Measurements from ENCODE around the gene ETFDH. TPM values are rescaled to one million over a fixed set of nuclear protein-coding genes. Genes with fewer than 3 reads are reported as not detected.

ETFDH gene
- polyA plus RNA-seq, 1 experiment: 13.5 TPM

DNA sequence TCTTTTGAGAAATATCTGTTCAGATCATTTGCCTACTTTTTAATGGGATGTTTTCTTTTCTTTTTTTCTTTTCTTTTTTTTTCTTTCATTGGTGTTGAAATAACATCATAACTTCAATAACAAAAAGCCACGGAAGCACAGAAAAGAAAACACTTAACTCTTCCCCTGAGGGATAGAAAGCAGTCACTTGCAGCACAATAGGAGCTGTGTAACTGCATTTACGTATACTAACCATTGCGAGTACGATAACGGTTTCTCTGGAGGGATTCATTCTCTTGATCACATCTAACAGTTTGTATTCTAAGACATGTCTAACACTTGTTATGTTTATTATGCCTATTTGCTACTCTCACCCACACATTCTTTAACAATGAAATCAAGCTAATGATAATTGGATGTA lies 27.7 kb upstream of the ETFDH start:
- CTCF ChIA-PET: no interaction called here
- no peaks in the 10 kb centered on the region; the same call in 1 of the 2 replicates for H3K27me3 ChIP-seq (ENCODE audit: control insufficient read depth, insufficient read depth, low read length)
- H3K36me3 ChIP-seq (ENCODE audit: control insufficient read depth, insufficient read depth, low read length): no peaks in the 10 kb centered on the region
- POLR2A ChIA-PET: no interaction called here
- no peak for DNase-seq (ENCODE audit: low read depth)
- no peak overlapping the region for H3K4me3 ChIP-seq (ENCODE audit: low read depth, low read length)
- TF ChIP-seq, protein P1, sequence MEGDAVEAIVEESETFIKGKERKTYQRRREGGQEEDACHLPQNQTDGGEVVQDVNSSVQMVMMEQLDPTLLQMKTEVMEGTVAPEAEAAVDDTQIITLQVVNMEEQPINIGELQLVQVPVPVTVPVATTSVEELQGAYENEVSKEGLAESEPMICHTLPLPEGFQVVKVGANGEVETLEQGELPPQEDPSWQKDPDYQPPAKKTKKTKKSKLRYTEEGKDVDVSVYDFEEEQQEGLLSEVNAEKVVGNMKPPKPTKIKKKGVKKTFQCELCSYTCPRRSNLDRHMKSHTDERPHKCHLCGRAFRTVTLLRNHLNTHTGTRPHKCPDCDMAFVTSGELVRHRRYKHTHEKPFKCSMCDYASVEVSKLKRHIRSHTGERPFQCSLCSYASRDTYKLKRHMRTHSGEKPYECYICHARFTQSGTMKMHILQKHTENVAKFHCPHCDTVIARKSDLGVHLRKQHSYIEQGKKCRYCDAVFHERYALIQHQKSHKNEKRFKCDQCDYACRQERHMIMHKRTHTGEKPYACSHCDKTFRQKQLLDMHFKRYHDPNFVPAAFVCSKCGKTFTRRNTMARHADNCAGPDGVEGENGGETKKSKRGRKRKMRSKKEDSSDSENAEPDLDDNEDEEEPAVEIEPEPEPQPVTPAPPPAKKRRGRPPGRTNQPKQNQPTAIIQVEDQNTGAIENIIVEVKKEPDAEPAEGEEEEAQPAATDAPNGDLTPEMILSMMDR (IDR thresholded peaks at IDR 0.05; ENCODE audit: insufficient read depth, low read depth, low read length): no peak

GRCh38 chr4:158644760-158645159 lies 27.3 kb upstream of the ETFDH start:
- ChIA-PET CTCF (no interaction called here), POLR2A (no interaction called here)
- TF ChIP-seq, protein P1 (IDR thresholded peaks at IDR 0.05; ENCODE audit: insufficient read depth, low read depth, low read length): no peak
- Histone ChIP-seq H3K36me3 (ENCODE audit: control insufficient read depth, insufficient read depth, low read length) (no peaks in the 10 kb centered on the region), H3K27me3 (ENCODE audit: control insufficient read depth, insufficient read depth, low read length) (no peaks in the 10 kb centered on the region; the same call in 1 of the 2 replicates), H3K4me3 (ENCODE audit: low read depth, low read length) (no peak overlapping the region)
- DNase-seq (ENCODE audit: low read depth): no peak

DNA sequence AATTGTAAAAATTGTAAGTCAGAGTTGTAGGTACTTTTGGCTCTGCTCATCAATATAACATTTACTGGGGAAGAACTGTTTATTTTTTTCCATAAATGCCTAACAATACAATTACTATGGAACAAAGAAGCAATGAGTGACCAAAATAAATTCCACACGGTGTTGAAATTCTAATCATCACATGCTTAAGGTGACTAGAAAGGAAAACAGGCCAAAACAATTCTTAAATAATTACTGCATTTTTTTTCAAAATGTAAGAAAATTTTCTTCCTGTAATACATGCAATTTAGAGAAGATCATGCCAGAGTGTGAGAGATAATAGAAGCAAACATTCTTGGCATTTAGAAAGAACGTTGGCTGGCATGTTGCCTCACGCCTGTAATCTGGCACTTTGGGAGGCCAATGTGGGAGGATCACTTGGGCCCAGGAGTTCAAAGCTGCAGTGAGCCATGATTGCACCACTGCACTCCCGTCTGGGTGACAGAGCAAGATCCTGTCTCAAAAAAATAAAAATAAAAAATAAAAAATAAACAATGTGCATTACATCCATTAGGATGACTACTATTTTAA lies 22.9 kb upstream of the ETFDH start:
- DNase-seq (ENCODE audit: low read depth): no peak

GRCh38 chr4:158652920-158653319 lies 19.2 kb upstream of the ETFDH start:
- DNase-seq (ENCODE audit: low read depth): no peak
- no peaks in the 10 kb centered on the region for H3K27me3 ChIP-seq (ENCODE audit: control insufficient read depth, insufficient read depth, low read length)
- TF ChIP-seq, protein P1 (IDR thresholded peaks at IDR 0.05; ENCODE audit: insufficient read depth, low read depth, low read length): no peak
- POLR2A ChIA-PET: no interaction called here
- CTCF ChIA-PET: no interaction called here
- H3K36me3 ChIP-seq (ENCODE audit: control insufficient read depth, insufficient read depth, low read length): no peaks in the 10 kb centered on the region
- no peak overlapping the region for H3K4me3 ChIP-seq (ENCODE audit: low read depth, low read length)

More for the DNA sequence above, 22.9 kb upstream of the ETFDH start:
- no peak overlapping the region for H3K4me3 ChIP-seq (ENCODE audit: low read depth, low read length)
- CTCF ChIA-PET: no interaction called here
- TF ChIP-seq, protein P1 (IDR thresholded peaks at IDR 0.05; ENCODE audit: insufficient read depth, low read depth, low read length): no peak
- no peaks in the 10 kb centered on the region for H3K36me3 ChIP-seq (ENCODE audit: control insufficient read depth, insufficient read depth, low read length)
- H3K27me3 ChIP-seq (ENCODE audit: control insufficient read depth, insufficient read depth, low read length): no peaks in the 10 kb centered on the region; the same call in 1 of the 2 replicates
- POLR2A ChIA-PET: no interaction called here

DNA sequence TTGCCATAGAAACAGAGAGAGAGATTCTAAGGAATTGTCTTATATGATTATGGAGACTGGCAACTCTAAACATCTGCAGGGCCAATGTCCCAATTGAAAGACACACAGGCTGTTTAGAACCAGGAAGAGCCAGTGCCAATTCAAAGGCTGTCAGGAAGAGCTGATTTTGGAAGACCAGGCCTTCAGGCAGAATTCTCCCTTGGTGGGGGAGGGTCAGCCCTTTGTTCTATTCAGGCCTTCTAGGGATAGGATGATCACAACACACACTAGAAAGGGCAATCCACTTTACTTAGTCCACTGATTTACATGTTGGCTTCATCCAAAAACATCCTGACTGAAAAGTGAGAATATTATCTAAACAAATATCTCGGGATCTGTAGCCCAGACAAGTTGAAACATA lies 15.7 kb upstream of the ETFDH start:
- no peak for DNase-seq (ENCODE audit: low read depth)
- TF ChIP-seq, protein P1 (IDR thresholded peaks at IDR 0.05; ENCODE audit: insufficient read depth, low read depth, low read length): no peak
- Histone ChIP-seq H3K36me3 (ENCODE audit: control insufficient read depth, insufficient read depth, low read length) (no peaks in the 10 kb centered on the region), H3K4me3 (ENCODE audit: low read depth, low read length) (no peak overlapping the region), H3K27me3 (ENCODE audit: control insufficient read depth, insufficient read depth, low read length) (no peaks in the 10 kb centered on the region)
- ChIA-PET POLR2A (no interaction called here), CTCF (interaction anchor here (0.8 kb wide), 1 partner anchor 14 kb away, joined by 3 read pairs; no protein-coding TSS in a partner anchor)

Data from BJ (cell line).